Left lobe of liver (tissue), 2 donors: ENCODE results near the gene IL6. TPM values are rescaled to one million over a fixed set of nuclear protein-coding genes. Genes with fewer than 3 reads are reported as not detected.
A peak's percentile ranks its signal among the peaks of the same experiment; 100 is the strongest.
"Not testable (repeated sequence)": the region's sequence is repeated elsewhere in the genome, so short reads cannot be mapped to it uniquely, and the experiment has no call there.

Experiments used
- ATAC-seq: fragments of 200-7000 bp; cut with Tn5 transposase; one replicate; pipeline ENCODE4 v1.9.1; 2020; ENCODE audit warnings: mild to moderate bottlenecking, moderate library complexity
- DNase-seq: peaks from one replicate; pipeline ENCODE4 v3.0.0-alpha.2; 2020; ENCODE audit warnings: low spot score
- total RNA-seq: library from RNA; stranded (reverse); gene quantifications from one replicate; pipeline ENCODE4 v1.2.1, GENCODE V29; 2021
- donor health status: DM: no; HTN: no; CAD: no; lungs with moderate emphysema.
- donor health status: DM: no; HTN: yes; CAD: no.

The IL6 gene
- total RNA-seq, 1 donor from 2014 or later = not detected

GRCh38 chr7:22703978-22704610 is 22.9 kb upstream of the IL6 start:
- not testable (repeated sequence) for DNase-seq, ATAC-seq

- not testable (repeated sequence) for DNase-seq, ATAC-seq
Measured at GRCh38 chr7:22704722-22705121, 22.3 kb upstream of the IL6 start.

- not testable (repeated sequence) for ATAC-seq, DNase-seq
Measured at GRCh38 chr7:22705874-22706273, 21.1 kb upstream of the IL6 start.

- DNase-seq, ATAC-seq: not testable (repeated sequence)
Measured at GRCh38 chr7:22707026-22707691, 19.8 kb upstream of the IL6 start.

- ATAC-seq, DNase-seq: not testable (repeated sequence)
Measured at GRCh38 chr7:22708214-22708613, 18.8 kb upstream of the IL6 start.

- ATAC-seq, DNase-seq: not testable (repeated sequence)
Measured at GRCh38 chr7:22708677-22709061, 18.3 kb upstream of the IL6 start.

- DNase-seq, ATAC-seq: not testable (repeated sequence)
Measured at GRCh38 chr7:22709062-22709829, 17.8 kb upstream of the IL6 start.

- no peak for ATAC-seq
- no peak for DNase-seq
Measured at GRCh38 chr7:22709857-22710256, 17.1 kb upstream of the IL6 start.

- DNase-seq = no peak
- ATAC-seq = no peak
Measured at GRCh38 chr7:22712999-22713398, 14.0 kb upstream of the IL6 start.

GRCh38 chr7:22713463-22713862 is 13.5 kb upstream of the IL6 start:
- DNase-seq (no peak), ATAC-seq (no peak)

GRCh38 chr7:22715969-22716368 is 11.0 kb upstream of the IL6 start:
- no peak for DNase-seq
- no peak for ATAC-seq

GRCh38 chr7:22717760-22718159 is 9.2 kb upstream of the IL6 start:
- no peak for DNase-seq
- ATAC-seq = no peak

GRCh38 chr7:22718200-22718711 is 8.7 kb upstream of the IL6 start:
- DNase-seq (no peak), ATAC-seq (no peak)

GRCh38 chr7:22718911-22719420 is 8.0 kb upstream of the IL6 start:
- ATAC-seq = no peak
- no peak for DNase-seq

- DNase-seq (no peak), ATAC-seq (no peak)
Measured at GRCh38 chr7:22720791-22721786, 5.9 kb upstream of the IL6 start.

GRCh38 chr7:22722536-22723180 is 4.3 kb upstream of the IL6 start:
- no peak for ATAC-seq
- DNase-seq = no peak

GRCh38 chr7:22723181-22723601 is 3.8 kb upstream of the IL6 start:
- ATAC-seq (peak; percentile 79), DNase-seq (peak; percentile 82)

- ATAC-seq (peak; percentile 70), DNase-seq (peak; percentile 56)
Measured at GRCh38 chr7:22723637-22724036, 3.4 kb upstream of the IL6 start.

- ATAC-seq (no peak), DNase-seq (no peak)
Measured at GRCh38 chr7:22724861-22725260, 2.1 kb upstream of the IL6 start.

GRCh38 chr7:22725585-22725984 is 1.4 kb upstream of the IL6 start:
- no peak for DNase-seq
- ATAC-seq = peak; percentile 36
